Measurements from ENCODE around the gene NKX2-2.

Gene NKX2-2

GRCh38 chr20:21521596-21522480 is 8.0 kb upstream of the NKX2-2 start:
- DNase-seq (ENCODE audit: low read depth in 2 of 2) = no peak

- DNase-seq (ENCODE audit: low read depth in 2 of 2) = no peak
Observed at GRCh38 chr20:21520702-21521595, 7.1 kb upstream of the NKX2-2 start.

DNA sequence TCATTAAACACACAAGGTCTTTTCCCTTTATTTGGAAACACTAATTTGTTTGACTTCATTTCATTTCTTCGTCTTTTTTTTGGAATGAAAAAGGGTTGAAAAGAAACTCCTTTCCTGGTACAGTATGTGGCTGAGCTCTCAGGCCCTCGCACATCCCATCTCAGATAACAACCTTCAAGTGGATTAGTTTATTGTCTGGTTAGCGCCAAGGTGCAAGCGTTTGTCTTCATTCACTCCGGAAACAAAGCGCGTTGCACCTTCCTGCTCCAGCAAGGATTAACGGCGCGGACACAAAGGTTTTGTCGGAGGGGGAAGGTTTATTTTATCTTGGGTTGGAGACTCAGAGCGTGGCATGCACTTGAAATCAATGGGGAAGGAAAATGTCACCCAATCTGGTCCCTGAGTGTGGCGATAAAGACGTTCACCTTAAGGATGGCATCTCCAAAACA is 5.3 kb upstream of the NKX2-2 start:
- no peak for DNase-seq (ENCODE audit: low read depth in 2 of 2)

GRCh38 chr20:21518292-21518991 is 4.6 kb upstream of the NKX2-2 start:
- no peak for DNase-seq (ENCODE audit: low read depth in 2 of 2)

- DNase-seq (ENCODE audit: low read depth in 2 of 2) = no peak
Observed at GRCh38 chr20:21517566-21518277, 3.9 kb upstream of the NKX2-2 start.

DNA sequence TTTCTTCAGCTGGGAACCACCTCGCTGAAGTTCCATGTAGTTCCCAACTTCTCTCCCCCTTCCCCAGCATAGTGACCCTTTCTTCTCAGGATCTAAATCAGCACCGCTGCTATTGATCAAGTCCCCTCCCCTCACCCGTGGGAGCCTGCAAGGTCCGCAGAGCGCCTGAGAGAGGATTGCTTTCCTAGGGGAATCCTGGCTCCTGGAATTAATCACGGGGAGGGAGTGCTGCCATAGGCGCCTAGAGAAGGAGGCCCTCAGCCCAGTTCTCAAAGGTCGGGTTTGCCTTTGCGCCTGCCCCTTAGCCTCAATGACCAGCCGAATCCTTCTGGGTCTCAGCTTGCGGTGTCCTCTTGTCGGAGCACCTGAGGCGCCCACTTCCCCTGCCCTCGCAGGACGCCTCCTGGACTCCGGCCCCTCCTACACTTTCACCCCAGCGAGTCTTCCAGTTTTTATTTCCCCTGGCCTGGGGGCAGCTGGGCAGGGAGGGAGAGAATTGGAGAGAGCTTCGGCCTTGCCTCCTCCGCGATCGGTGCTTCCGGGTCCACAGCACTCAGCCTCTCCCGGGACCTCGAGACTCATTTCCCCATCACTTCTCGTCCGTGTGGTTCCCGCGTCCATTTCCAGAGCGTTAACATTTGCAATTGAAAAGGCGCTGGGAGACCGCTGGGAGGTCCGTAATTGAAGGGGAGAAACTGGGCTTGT is 3.1 kb upstream of the NKX2-2 start:
- DNase-seq (ENCODE audit: low read depth in 2 of 2) = no peak

GRCh38 chr20:21516180-21516567 is 2.3 kb upstream of the NKX2-2 start:
- no peak for DNase-seq (ENCODE audit: low read depth in 2 of 2)

DNA sequence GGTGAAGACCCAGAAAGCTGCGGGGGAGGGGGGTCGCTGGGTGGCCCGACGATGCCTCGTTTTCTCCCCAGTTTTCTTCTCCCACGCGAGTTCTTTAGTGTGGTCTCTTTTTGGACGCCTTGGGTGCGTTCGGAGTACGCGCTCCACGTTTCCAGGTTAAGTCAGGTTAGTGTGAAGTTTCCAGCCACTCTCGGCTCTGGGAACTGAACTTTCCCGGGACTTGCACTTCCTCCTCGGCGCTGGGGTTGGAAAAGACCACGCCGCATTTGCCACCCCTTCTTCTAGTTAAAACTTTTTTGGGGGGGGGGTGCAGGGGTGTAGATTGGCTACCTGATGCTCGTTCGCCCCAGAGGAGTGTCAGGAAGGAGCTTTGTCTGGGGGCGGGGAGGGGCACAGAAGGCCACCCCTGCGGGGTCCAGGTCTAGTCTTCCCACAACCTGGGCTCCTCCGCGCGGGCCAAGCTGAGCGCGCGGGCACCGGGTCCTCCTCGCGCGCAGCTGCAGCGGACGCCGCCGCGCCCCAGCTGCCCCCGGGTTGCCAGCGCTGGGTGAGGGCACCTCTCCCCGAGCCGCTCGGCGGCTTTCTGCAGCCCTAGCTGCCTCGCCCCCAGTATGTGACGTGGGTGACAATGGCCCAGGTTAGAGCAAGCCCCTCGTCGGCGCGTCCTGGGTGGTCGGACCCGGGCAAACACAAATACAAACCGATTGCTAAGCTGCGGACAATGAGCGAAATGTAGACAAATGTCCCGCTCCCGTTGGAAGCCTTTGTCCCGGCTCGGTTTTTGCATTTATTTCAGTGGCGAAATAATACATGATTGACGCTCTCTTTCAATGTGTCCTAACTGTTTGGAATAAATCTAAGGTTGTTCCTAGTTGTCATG is 1.7 kb upstream of the NKX2-2 start:
- no peak for DNase-seq (ENCODE audit: low read depth in 2 of 2)

- no peak for DNase-seq (ENCODE audit: low read depth in 2 of 2)
Observed at GRCh38 chr20:21514553-21515251, 838 bp upstream of the NKX2-2 start.

GRCh38 chr20:21513181-21513663 is 642 bp downstream of the NKX2-2 start:
- DNase-seq (ENCODE audit: low read depth in 2 of 2) = no peak

- no peak for DNase-seq (ENCODE audit: low read depth in 2 of 2)
Observed at GRCh38 chr20:21512634-21513180, 1.2 kb downstream of the NKX2-2 start.

- no peak for DNase-seq (ENCODE audit: low read depth in 2 of 2)
Observed at GRCh38 chr20:21511850-21512633, 1.8 kb downstream of the NKX2-2 start.

- DNase-seq (ENCODE audit: low read depth in 2 of 2) = no peak
Observed at GRCh38 chr20:21511485-21511849, 2.4 kb downstream of the NKX2-2 start.

DNA sequence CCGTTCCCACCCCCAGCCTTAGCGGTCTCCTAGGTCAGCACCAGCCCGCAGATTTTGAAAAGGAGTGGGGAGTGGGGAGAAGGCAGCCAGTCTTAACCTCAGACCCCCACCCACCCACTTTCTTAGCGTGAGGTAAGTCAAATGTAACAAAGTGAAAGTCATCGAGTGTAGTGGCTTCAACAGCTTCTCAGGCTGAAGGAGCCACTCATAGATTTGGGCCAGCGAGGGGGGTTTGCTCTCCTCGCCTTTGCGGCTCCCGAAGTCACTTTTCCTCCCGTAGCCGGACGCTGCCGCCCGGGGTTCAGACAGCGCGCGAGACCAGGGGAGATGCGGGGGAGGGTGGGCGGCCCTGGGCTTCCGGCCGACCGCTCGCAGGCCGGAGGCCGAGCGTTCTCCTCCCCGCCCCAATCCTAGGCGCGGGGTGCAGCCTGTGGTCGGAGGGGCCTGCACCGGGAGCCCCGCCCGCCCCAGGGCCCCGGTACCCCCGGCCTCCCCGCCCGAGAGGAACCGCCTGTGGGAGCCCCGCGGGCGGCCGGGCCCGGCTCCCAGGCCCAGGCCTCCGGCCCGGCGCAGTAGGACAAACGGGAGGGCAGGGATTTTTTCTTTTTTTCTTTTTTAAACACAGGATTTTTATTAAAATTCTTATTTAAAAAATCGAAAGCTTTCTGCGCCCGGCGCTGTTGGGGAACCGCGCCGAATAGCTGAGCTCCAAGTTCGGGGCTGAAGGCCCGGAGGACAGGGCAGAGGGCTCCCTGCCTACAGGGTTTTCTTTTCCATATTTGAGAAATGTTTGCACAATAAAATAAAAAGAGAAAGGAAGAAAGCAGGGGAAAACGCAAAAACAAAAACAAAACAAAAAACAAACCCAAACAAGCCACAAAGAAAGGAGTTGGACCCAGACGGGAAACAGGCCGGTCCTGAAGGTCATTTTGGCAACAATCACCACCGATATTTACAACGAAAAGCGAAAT is 3.2 kb downstream of the NKX2-2 start:
- no peak for DNase-seq (ENCODE audit: low read depth in 2 of 2)

GRCh38 chr20:21509597-21510371 is 4.1 kb downstream of the NKX2-2 start:
- DNase-seq (ENCODE audit: low read depth in 2 of 2) = no peak

GRCh38 chr20:21509079-21509596 is 4.7 kb downstream of the NKX2-2 start:
- no peak for DNase-seq (ENCODE audit: low read depth in 2 of 2)
